AG09309 (cell line): ENCODE measurements around the gene IGSF1.
"Not testable (repeated sequence)": the region's sequence is repeated elsewhere in the genome, so short reads cannot be mapped to it uniquely, and the experiment has no call there.

Source experiments
- DNase-seq: peaks from one replicate; pipeline ENCODE4 v3.0.0-alpha.2; 2010; ENCODE audit warnings: low read depth
- H3K4me3 ChIP-seq: 2 replicates; pipeline ENCODE4 v1.5.1; 2011; ENCODE audit warnings: mild to moderate bottlenecking, low read depth, low read length, moderate library complexity; ENCODE audit not compliant: control insufficient read depth
- TF ChIP-seq, protein P1 (sequence below): IDR thresholded peaks from 2 replicates; pipeline ENCODE4 v1.5.1; 2011; ENCODE audit warnings: mild to moderate bottlenecking, low read depth, low read length, inconsistent platforms; ENCODE audit not compliant: insufficient read depth, control insufficient read depth; ENCODE audit errors: missing control alignments

IGSF1 gene

DNA sequence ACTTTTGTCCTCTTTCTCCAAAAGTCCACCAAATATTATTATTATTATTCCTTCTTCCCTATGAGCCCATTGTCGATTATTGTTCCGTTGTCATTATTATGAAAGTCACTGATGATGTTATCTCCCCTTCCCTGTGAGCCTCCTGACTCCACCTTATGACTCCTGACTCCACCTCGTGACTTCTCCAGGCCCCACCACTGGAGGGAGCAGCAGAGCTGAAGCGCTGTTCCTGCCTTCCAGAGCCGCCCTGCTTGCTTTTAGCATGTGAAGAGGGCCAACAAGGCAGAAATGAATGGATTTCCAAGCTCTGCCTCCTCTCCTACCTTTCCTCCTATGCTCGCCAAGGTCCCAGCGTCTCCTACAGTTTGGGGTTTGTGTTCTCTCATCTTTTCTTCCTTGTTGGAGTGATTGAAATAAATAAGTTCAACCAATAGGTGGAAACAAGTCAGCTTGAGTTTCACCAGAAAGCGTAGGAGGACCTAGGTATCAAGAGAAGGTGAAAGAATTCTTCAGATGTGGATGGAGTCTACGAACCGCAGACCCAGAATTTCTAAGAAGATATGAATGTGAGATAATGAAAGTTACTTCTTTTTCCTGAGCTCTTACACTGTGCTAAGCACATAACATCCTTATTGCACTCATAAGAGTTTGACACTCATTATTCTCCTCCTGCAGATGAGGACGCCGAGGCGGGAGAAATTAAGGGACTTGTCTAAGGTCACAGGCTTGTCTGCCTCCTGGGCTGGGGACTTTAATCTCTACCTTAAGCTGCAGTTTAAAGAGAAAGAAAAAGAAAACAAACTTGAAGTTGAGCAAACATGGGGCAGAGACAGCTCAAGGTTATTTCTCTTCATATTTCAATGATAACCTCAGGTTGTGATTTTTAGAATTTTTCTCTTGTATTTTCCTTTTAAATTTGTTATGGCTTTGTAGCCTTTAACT lies 26.1 kb downstream of the IGSF1 start:
- DNase-seq: no peak
- TF ChIP-seq, protein P1, sequence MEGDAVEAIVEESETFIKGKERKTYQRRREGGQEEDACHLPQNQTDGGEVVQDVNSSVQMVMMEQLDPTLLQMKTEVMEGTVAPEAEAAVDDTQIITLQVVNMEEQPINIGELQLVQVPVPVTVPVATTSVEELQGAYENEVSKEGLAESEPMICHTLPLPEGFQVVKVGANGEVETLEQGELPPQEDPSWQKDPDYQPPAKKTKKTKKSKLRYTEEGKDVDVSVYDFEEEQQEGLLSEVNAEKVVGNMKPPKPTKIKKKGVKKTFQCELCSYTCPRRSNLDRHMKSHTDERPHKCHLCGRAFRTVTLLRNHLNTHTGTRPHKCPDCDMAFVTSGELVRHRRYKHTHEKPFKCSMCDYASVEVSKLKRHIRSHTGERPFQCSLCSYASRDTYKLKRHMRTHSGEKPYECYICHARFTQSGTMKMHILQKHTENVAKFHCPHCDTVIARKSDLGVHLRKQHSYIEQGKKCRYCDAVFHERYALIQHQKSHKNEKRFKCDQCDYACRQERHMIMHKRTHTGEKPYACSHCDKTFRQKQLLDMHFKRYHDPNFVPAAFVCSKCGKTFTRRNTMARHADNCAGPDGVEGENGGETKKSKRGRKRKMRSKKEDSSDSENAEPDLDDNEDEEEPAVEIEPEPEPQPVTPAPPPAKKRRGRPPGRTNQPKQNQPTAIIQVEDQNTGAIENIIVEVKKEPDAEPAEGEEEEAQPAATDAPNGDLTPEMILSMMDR: peak; percentile 27
- H3K4me3 ChIP-seq: no peak overlapping the region

- H3K4me3 ChIP-seq: no peak overlapping the region
- TF ChIP-seq, protein P1: no peak
- DNase-seq: no peak
These were observed 26.9 kb downstream of the IGSF1 start for GRCh38 chrX:131262200-131262599.

DNA sequence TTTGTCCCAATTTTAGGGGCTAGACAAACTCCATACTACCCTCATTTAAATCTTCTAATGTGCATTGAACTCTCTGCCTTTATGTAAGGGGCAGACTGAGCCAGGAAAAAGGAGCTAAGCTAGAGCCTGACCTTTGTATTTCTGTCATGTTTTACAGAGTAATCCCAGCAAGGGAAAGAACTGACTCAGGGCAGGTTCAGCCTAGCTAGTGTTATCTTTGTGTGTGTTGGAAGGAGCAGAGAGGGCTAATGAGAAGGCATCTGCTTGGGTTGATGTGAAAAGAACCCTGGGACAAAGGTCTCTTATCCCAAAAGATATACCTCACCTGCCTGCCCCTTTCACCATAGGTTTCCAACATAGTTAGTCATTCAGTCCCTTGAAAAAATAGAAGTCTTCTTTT lies 31.7 kb downstream of the IGSF1 start:
- H3K4me3 ChIP-seq: no peak overlapping the region
- TF ChIP-seq, protein P1: no peak
- no peak for DNase-seq

DNA sequence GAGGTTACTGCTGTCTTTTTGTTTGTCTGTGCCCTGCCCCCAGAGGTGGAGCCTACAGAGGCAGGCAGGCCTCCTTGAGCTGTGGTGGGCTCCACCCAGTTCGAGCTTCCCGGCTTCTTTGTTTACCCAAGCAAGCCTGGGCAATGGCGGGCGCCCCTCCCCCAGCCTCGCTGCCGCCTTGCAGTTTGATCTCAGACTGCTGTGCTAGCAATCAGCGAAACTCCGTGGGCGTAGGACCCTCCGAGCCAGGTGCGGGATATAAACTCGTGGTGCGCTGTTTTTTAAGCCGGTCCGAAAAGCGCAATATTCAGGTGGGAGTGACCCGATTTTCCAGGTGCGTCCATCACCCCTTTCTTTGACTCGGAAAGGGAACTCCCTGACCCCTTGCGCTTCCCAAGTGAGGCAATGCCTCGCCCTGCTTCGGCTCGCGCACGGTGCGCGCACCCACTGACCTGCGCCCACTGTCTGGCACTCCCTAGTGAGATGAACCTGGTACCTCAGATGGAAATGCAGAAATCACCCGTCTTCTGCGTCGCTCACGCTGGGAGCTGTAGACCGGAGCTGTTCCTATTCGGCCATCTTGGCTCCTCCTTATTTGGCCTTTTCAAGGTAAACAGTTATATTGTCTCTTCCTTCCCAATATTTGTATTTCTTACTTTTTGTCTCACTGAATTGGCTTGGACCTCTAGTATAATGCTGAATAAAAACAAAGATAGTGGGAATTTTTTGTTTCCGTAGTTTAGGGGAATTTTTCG lies 37.9 kb downstream of the IGSF1 start:
- H3K4me3 ChIP-seq, DNase-seq: not testable (repeated sequence)

DNA sequence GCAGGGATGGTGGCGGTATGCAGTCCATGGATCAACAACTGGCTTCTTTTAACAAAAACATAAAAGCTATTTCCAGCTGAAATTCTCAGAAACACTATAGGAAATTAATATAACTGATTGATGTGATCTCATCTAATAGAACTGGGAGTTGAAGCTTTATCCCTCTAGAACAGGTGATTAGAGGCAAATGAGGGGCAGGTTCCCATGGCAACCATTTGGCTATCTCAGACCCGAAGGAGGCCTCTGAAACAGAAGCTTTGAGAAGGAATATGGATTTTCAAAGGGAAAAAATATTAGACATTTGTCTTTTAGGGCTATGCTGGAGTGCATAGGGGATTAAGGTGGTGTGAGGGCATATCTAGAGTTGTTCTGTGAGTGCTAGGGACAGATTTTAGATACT lies 50.0 kb downstream of the IGSF1 start:
- DNase-seq: no peak
- H3K4me3 ChIP-seq: no peak overlapping the region
- TF ChIP-seq, protein P1: no peak

DNA sequence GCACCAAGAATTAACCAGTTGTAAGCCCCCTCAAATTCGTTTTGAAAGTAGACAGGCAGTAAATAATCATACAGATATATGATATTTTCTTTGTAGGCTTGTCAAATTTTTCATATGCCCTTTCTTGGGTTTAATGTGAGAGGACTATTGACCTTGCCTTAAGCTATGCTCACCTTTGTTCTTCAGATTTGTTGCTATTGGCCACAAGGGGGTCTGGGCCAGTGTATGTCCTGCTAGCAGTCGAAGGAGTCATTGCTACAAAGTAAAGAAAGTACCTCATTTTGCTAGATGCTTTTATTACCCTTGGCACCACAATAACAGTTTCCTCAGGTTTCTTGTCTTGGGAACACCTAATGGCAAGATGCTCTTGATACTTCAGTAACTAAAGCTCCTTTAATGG lies 51.7 kb downstream of the IGSF1 start:
- no peak for DNase-seq
- H3K4me3 ChIP-seq: no peak overlapping the region
- TF ChIP-seq, protein P1: no peak
